GM18907 (cell line): ENCODE results near the gene HES3.

Source experiments
- ATAC-seq: cut with Tn5 transposase; IDR thresholded peaks from one replicate; pipeline ENCODE4 v1.9.1; 2021; ENCODE audit warnings: mild to moderate bottlenecking, moderate library complexity; ENCODE audit not compliant: unreplicated experiment

The HES3 gene

DNA sequence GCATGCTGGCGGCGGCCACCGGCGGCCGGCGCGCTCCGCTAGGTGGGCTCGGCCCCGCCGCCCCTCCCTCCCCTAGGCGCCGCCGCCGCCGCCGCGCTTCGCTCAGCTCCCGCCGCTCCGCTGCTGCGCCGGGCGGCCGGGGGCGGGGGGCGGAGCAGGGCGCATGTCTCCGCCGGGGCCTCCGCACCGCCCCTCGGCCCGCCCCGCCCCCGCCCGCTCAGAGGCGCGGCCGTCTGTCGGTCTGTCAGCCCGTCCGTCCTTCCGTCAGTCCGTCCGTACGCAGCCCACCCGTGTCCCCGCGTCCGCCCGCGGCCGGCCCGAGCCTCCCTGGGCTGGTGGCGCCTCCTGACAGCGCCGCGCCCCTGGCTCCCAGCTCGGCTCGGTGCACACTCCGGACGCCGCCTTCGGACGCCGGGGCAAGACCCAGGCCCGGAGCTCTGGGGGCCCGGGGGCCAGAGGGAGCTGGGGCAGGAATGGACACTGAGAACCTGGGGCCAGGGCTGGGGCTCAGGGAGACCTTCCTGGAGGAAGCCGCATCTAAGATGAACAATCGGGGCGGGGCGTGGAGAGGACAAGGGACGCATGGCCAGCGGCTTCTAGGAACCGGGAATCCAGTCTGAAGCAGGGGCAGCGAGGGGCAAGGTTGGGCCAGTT lies 17.1 kb downstream of the HES3 start, which contains the start of gene GPR153:
GPR153 (minus strand) TSS at position 138 of the 654 bp plus-strand sequence. CDS start 6,193 bp downstream, outside the sequence.
- ATAC-seq = peak; percentile 36

GRCh38 chr1:6261615-6261995 lies 17.6 kb downstream of the HES3 start:
- ATAC-seq = no peak

DNA sequence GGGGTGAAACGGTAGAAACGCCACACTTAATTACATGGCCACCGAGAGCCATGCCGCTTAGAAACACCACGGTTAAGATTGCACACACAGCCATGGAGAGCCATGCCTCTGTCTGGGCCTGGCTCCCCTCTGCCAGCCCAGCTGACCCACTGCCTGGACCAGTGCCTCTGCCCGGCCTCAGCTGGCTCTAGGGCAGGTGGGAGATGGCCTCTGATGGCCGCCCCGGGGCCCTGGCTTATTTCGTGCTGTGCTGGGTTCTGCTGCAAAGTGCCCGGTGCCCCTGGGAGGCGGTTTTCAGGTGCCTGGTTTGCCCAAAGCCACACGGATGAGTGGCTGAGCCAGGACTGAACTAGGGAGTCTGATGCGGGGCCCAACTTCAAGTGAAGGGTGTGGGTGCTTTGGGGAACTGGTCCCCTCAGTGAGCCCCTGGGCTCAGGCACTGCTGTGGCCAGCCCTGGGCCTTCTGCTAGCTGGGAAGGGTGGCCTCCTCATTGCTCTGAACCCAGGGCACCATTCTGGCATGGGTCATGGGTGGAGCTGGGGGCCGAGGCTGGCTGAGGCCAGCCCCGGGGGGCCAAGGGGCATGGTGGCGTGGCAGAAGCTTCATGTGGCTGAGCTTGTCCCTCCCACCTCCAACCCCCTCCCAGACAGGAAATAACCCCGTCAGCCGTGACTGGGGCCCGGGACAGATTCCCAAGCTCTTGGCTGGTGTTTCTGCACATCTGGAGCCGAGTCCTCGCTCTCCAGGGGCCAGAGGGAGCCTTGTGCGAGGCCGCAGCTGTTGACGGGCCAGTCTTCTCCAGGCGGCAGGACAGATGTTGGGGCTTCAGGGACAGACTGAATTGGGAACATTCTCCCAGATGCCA lies 18.8 kb downstream of the HES3 start:
- ATAC-seq = no peak

GRCh38 chr1:6263716-6264115 lies 19.7 kb downstream of the HES3 start:
- ATAC-seq = no peak

- no peak for ATAC-seq
Observed at GRCh38 chr1:6265151-6265550, 21.2 kb downstream of the HES3 start.

DNA sequence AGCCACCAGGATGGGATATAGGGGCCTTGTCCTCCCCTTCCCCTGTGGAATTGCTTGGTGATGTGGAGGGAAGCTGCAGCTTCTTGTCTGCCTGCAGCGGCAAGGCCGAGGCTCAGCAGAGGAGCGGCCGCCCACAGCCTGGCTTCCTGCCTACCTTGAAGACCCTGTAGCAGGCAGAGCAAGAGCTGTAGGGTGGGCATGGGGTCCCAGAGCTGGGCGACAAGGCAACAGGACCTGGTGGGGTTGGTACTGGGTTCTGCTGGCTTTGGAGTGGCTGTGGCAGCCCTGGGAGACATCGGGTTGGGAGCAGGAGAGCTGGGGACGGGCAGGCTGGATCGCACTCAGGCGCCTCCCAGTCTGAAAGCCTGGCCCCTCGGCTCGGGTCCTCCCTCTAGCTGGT lies 22.7 kb downstream of the HES3 start:
- ATAC-seq = no peak

GRCh38 chr1:6267686-6268322 lies 23.8 kb downstream of the HES3 start:
- no peak for ATAC-seq

- no peak for ATAC-seq
Observed at GRCh38 chr1:6268415-6268814, 24.4 kb downstream of the HES3 start.

- ATAC-seq = no peak
Observed at GRCh38 chr1:6269296-6269695, 25.3 kb downstream of the HES3 start.

GRCh38 chr1:6269720-6270400 lies 25.9 kb downstream of the HES3 start:
- no peak for ATAC-seq

- no peak for ATAC-seq
Observed at GRCh38 chr1:6270401-6270800, 26.4 kb downstream of the HES3 start.

DNA sequence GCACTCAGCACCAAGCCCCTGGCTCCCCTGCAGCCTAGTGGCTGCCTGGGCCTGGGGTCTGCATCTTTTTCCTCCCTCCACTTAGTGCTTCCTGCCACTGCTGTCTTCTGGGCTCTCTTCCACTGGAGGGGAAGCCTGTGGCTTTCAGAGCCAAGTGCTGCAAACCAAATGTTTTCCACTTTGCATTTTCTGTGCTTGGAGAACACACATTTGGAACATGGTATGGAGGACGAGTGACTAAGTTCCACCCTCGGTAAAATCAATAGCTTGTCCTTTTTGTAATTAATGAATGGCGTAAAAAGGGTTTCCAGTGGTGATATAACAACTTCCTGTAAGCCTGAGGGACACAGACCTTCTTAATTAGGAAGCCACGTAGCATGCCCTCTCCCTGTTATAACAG lies 27.0 kb downstream of the HES3 start:
- no peak for ATAC-seq

GRCh38 chr1:6271554-6271953 lies 27.6 kb downstream of the HES3 start:
- no peak for ATAC-seq

DNA sequence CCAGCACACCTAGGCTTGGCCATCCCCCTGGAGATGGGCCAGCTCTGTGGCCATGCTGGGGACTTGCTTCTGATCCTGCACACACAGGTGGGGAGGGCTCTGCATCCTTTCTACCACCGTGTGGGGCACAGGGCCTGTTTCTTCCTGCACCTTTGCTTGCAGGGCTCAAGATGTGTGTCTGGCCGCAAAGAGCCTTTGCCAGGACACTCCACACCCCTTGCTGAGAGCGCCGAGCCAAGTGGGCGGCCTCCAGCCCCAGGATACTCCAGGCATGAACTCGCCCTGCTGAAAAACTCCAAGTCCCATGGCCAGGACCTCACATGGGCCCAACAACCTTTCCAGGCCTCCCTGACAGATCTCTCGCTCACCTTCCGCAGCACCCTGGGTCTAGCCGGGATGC lies 28.5 kb downstream of the HES3 start:
- no peak for ATAC-seq

GRCh38 chr1:6272868-6273267 lies 28.9 kb downstream of the HES3 start:
- ATAC-seq = no peak

DNA sequence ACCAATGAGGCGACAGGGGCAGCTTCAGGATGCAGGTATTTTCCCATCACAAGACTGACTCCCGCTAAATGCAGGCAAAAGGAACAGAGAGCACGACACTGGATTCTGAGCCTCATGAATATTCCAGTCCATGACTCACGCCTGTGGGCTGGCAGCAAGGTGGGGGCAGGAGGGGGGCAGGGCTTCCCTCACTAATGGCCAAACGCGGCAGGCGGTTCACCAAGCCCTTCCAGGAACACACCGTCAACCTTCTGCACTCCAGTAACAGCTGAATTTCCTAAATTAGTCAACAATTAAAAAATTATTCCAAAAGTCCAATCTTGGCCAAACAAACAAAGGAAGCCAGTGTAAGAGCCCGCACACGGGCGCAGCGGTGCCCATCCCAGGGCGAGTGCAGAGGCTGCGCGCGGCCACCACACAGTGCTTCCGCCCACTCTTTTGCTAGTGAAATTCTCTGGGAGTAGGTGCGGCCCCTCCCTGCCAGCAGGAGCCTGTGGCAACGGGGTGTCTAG lies 29.5 kb downstream of the HES3 start:
- no peak for ATAC-seq

DNA sequence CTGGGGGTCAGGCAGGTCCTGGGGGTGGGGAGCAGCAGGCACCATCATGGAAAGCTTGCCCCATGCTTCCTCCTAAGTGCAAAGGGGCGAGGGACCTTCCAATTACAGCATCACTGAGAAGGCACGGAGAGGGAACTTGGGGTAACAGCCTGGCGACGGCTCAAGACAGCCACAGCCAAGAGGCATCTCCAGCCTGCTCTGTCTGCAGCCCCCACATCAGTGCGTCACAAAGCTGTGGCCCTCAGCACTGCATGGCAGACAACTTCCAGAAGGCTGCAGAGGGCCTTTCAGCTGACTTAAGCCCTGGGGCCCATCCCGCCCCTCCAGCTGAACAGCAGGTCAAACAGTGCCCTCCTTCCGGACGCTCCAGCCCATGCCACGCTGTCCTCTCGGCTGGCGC lies 30.1 kb downstream of the HES3 start:
- ATAC-seq = no peak

DNA sequence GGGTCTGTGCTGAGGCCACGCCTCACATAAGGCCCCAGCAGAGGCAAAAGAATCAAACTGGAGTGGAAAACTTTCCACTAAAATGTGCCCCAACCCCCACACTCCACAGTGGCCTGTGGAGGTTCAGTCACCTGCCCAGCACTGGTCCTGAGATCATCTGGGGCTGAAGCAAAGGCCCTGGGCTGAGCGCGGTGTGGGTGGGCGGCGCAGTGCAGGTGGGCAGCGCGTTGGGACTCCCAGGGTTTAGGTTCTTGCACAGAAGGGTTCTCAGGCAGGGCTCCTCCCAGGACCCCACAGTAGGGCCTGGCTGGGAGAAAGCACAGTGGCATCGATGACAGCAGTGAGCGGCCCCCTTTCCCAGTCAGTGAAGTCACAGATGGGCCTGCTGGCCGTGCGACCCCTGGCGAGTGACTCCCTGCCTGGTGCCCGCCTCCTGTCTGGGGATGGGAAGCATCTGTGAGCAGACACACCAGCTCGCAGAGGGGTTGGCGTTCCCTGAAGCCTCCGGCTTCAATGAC lies 30.7 kb downstream of the HES3 start:
- ATAC-seq = no peak

- ATAC-seq = no peak
Observed at GRCh38 chr1:6275826-6276782, 32.1 kb downstream of the HES3 start.
